ENCODE results near the gene ELMO2.

The ELMO2 gene

GRCh38 chr20:46420878-46421277, 14.5 kb upstream of the ELMO2 start:
- Histone ChIP-seq H3K4me1 (ENCODE audit: control insufficient read depth, insufficient read depth, low read length) (no peaks in the 10 kb centered on the region), H3K4me3 (ENCODE audit: low read length) (no peak overlapping the region), H3K27ac (ENCODE audit: low read depth, low read length) (no peak overlapping the region), H3K36me3 (ENCODE audit: control insufficient read depth, insufficient read depth, low read length) (no peaks in the 10 kb centered on the region), H3K9ac (ENCODE audit: low read length) (no peak overlapping the region), H3K27me3 (ENCODE audit: control insufficient read depth, insufficient read depth, low read length) (peaks cover 2% of the 10 kb centered on the region)

GRCh38 chr20:46419882-46420281, 13.5 kb upstream of the ELMO2 start:
- no peak overlapping the region for H3K9ac ChIP-seq (ENCODE audit: low read length)
- no peaks in the 10 kb centered on the region for H3K36me3 ChIP-seq (ENCODE audit: control insufficient read depth, insufficient read depth, low read length)
- H3K4me1 ChIP-seq (ENCODE audit: control insufficient read depth, insufficient read depth, low read length): no peaks in the 10 kb centered on the region
- no peak overlapping the region for H3K27ac ChIP-seq (ENCODE audit: low read depth, low read length)
- H3K4me3 ChIP-seq (ENCODE audit: low read length): no peak overlapping the region
- peaks cover 2% of the 10 kb centered on the region for H3K27me3 ChIP-seq (ENCODE audit: control insufficient read depth, insufficient read depth, low read length)

GRCh38 chr20:46416839-46417238, 10.4 kb upstream of the ELMO2 start:
- H3K9ac ChIP-seq (ENCODE audit: low read length): no peak overlapping the region
- no peak overlapping the region for H3K4me3 ChIP-seq (ENCODE audit: low read length)
- H3K27ac ChIP-seq (ENCODE audit: low read depth, low read length): no peak overlapping the region
- H3K36me3 ChIP-seq (ENCODE audit: control insufficient read depth, insufficient read depth, low read length): no peaks in the 10 kb centered on the region
- no peaks in the 10 kb centered on the region for H3K4me1 ChIP-seq (ENCODE audit: control insufficient read depth, insufficient read depth, low read length)
- H3K27me3 ChIP-seq (ENCODE audit: control insufficient read depth, insufficient read depth, low read length): no peaks in the 10 kb centered on the region

- Histone ChIP-seq H3K27ac (ENCODE audit: low read depth, low read length) (no peak overlapping the region), H3K4me3 (ENCODE audit: low read length) (no peak overlapping the region), H3K4me1 (ENCODE audit: control insufficient read depth, insufficient read depth, low read length) (no peaks in the 10 kb centered on the region), H3K36me3 (ENCODE audit: control insufficient read depth, insufficient read depth, low read length) (no peaks in the 10 kb centered on the region), H3K9ac (ENCODE audit: low read length) (no peak overlapping the region), H3K27me3 (ENCODE audit: control insufficient read depth, insufficient read depth, low read length) (no peaks in the 10 kb centered on the region)
These were observed 10.0 kb upstream of the ELMO2 start for GRCh38 chr20:46416421-46416820.

GRCh38 chr20:46415773-46416172, 9.4 kb upstream of the ELMO2 start:
- H3K4me1 ChIP-seq (ENCODE audit: control insufficient read depth, insufficient read depth, low read length): no peaks in the 10 kb centered on the region
- H3K36me3 ChIP-seq (ENCODE audit: control insufficient read depth, insufficient read depth, low read length): no peaks in the 10 kb centered on the region
- H3K9ac ChIP-seq (ENCODE audit: low read length): no peak overlapping the region
- H3K4me3 ChIP-seq (ENCODE audit: low read length): no peak overlapping the region
- no peak overlapping the region for H3K27ac ChIP-seq (ENCODE audit: low read depth, low read length)
- H3K27me3 ChIP-seq (ENCODE audit: control insufficient read depth, insufficient read depth, low read length): no peaks in the 10 kb centered on the region

- Histone ChIP-seq H3K36me3 (ENCODE audit: control insufficient read depth, insufficient read depth, low read length) (no peaks in the 10 kb centered on the region), H3K9ac (ENCODE audit: low read length) (no peak overlapping the region), H3K27ac (ENCODE audit: low read depth, low read length) (no peak overlapping the region), H3K27me3 (ENCODE audit: control insufficient read depth, insufficient read depth, low read length) (no peaks in the 10 kb centered on the region), H3K4me1 (ENCODE audit: control insufficient read depth, insufficient read depth, low read length) (no peaks in the 10 kb centered on the region), H3K4me3 (ENCODE audit: low read length) (no peak overlapping the region)
These were observed 8.2 kb upstream of the ELMO2 start for GRCh38 chr20:46414608-46415007.

GRCh38 chr20:46411637-46412036, 5.2 kb upstream of the ELMO2 start:
- Histone ChIP-seq H3K4me1 (ENCODE audit: control insufficient read depth, insufficient read depth, low read length) (peaks cover 7% of the 10 kb centered on the region), H3K4me3 (ENCODE audit: low read length) (no peak overlapping the region), H3K27me3 (ENCODE audit: control insufficient read depth, insufficient read depth, low read length) (no peaks in the 10 kb centered on the region), H3K27ac (ENCODE audit: low read depth, low read length) (no peak overlapping the region), H3K36me3 (ENCODE audit: control insufficient read depth, insufficient read depth, low read length) (no peaks in the 10 kb centered on the region), H3K9ac (ENCODE audit: low read length) (no peak overlapping the region)

GRCh38 chr20:46408281-46408731, 1.9 kb upstream of the ELMO2 start:
- H3K36me3 ChIP-seq (ENCODE audit: control insufficient read depth, insufficient read depth, low read length): no peaks in the 10 kb centered on the region
- H3K9ac ChIP-seq (ENCODE audit: low read length): no peak overlapping the region
- H3K4me3 ChIP-seq (ENCODE audit: low read length): no peak overlapping the region
- H3K27me3 ChIP-seq (ENCODE audit: control insufficient read depth, insufficient read depth, low read length): no peaks in the 10 kb centered on the region
- H3K4me1 ChIP-seq (ENCODE audit: control insufficient read depth, insufficient read depth, low read length): peaks cover 13% of the 10 kb centered on the region
- no peak overlapping the region for H3K27ac ChIP-seq (ENCODE audit: low read depth, low read length)

- Histone ChIP-seq H3K4me1 (ENCODE audit: control insufficient read depth, insufficient read depth, low read length) (peaks cover 19% of the 10 kb centered on the region), H3K27me3 (ENCODE audit: control insufficient read depth, insufficient read depth, low read length) (no peaks in the 10 kb centered on the region), H3K4me3 (ENCODE audit: low read length) (no peak overlapping the region), H3K9ac (ENCODE audit: low read length) (peak overlapping the region; percentile 16), H3K27ac (ENCODE audit: low read depth, low read length) (no peak overlapping the region), H3K36me3 (ENCODE audit: control insufficient read depth, insufficient read depth, low read length) (no peaks in the 10 kb centered on the region)
These were observed 1.2 kb upstream of the ELMO2 start for GRCh38 chr20:46407671-46407996.

GRCh38 chr20:46406986-46407670, 713 bp upstream of the ELMO2 start:
- Histone ChIP-seq H3K9ac (ENCODE audit: low read length) (peak overlapping the region; percentile 66), H3K27me3 (ENCODE audit: control insufficient read depth, insufficient read depth, low read length) (no peaks in the 10 kb centered on the region), H3K4me3 (ENCODE audit: low read length) (peak overlapping the region; percentile 81), H3K4me1 (ENCODE audit: control insufficient read depth, insufficient read depth, low read length) (peaks cover 19% of the 10 kb centered on the region), H3K36me3 (ENCODE audit: control insufficient read depth, insufficient read depth, low read length) (no peaks in the 10 kb centered on the region), H3K27ac (ENCODE audit: low read depth, low read length) (peak overlapping the region; percentile 90)

GRCh38 chr20:46402331-46402811, 4.0 kb downstream of the ELMO2 start:
- no peaks in the 10 kb centered on the region for H3K27me3 ChIP-seq (ENCODE audit: control insufficient read depth, insufficient read depth, low read length)
- peaks cover 33% of the 10 kb centered on the region for H3K4me1 ChIP-seq (ENCODE audit: control insufficient read depth, insufficient read depth, low read length)
- H3K9ac ChIP-seq (ENCODE audit: low read length): no peak overlapping the region
- no peak overlapping the region for H3K4me3 ChIP-seq (ENCODE audit: low read length)
- no peak overlapping the region for H3K27ac ChIP-seq (ENCODE audit: low read depth, low read length)
- peaks cover 3% of the 10 kb centered on the region for H3K36me3 ChIP-seq (ENCODE audit: control insufficient read depth, insufficient read depth, low read length)

GRCh38 chr20:46401478-46401860, 4.9 kb downstream of the ELMO2 start:
- Histone ChIP-seq H3K9ac (ENCODE audit: low read length) (no peak overlapping the region), H3K27me3 (ENCODE audit: control insufficient read depth, insufficient read depth, low read length) (no peaks in the 10 kb centered on the region), H3K36me3 (ENCODE audit: control insufficient read depth, insufficient read depth, low read length) (peaks cover 3% of the 10 kb centered on the region), H3K4me1 (ENCODE audit: control insufficient read depth, insufficient read depth, low read length) (peaks cover 29% of the 10 kb centered on the region), H3K27ac (ENCODE audit: low read depth, low read length) (peak overlapping the region; percentile 16), H3K4me3 (ENCODE audit: low read length) (no peak overlapping the region)

GRCh38 chr20:46400828-46401477, 5.5 kb downstream of the ELMO2 start:
- Histone ChIP-seq H3K36me3 (ENCODE audit: control insufficient read depth, insufficient read depth, low read length) (peaks cover 3% of the 10 kb centered on the region), H3K4me3 (ENCODE audit: low read length) (no peak overlapping the region), H3K27me3 (ENCODE audit: control insufficient read depth, insufficient read depth, low read length) (no peaks in the 10 kb centered on the region), H3K27ac (ENCODE audit: low read depth, low read length) (peak overlapping the region; percentile 16), H3K4me1 (ENCODE audit: control insufficient read depth, insufficient read depth, low read length) (peaks cover 29% of the 10 kb centered on the region), H3K9ac (ENCODE audit: low read length) (no peak overlapping the region)
